Keratinocyte (primary cell): ENCODE data around the gene PPP5C. TPM values are rescaled to one million over a fixed set of nuclear protein-coding genes. Genes with fewer than 3 reads are reported as not detected.

Source experiments
- DNase-seq: peaks from one replicate; pipeline ENCODE4 v3.0.0-alpha.2; 2011; ENCODE audit warnings: low read depth, missing footprints, low spot score
- FAIRE-seq: peaks from 2 replicates; lab custom pipeline; 2011; peaks lifted over from hg19 to GRCh38; lab: Jason Lieb, UNC
- H2AFZ ChIP-seq: 2 replicates; pipeline ENCODE4 v1.6.0; 2012; ENCODE audit warnings: low read length, control low read depth, inconsistent platforms; ENCODE audit not compliant: control insufficient read depth
- H3K27ac ChIP-seq: 2 replicates; pipeline ENCODE4 v1.5.1; 2011; ENCODE audit warnings: low read length; ENCODE audit not compliant: control insufficient read depth, insufficient read depth
- H3K27me3 ChIP-seq: 3 replicates; pipeline ENCODE4 v1.6.0; 2011; ENCODE audit warnings: low read length; ENCODE audit not compliant: control insufficient read depth, insufficient read depth; ENCODE audit errors: extremely low read depth
- H3K36me3 ChIP-seq, 2 experiments: 2 replicates in 1 of 2; 3 replicates in 1 of 2; pipeline ENCODE4 v1.5.1; 2011; ENCODE audit warnings: low read length in 2 of 2, mild to moderate bottlenecking in 1 of 2; ENCODE audit not compliant: control insufficient read depth in 2 of 2, insufficient read depth in 2 of 2; ENCODE audit errors: extremely low read depth in 1 of 2
- H3K4me1 ChIP-seq: 3 replicates; pipeline ENCODE4 v1.5.1; 2011; ENCODE audit warnings: low read length; ENCODE audit not compliant: control insufficient read depth, insufficient read depth; ENCODE audit errors: extremely low read depth
- H3K4me2 ChIP-seq: 3 replicates; pipeline ENCODE4 v1.6.0; 2011; ENCODE audit warnings: low read depth, low read length; ENCODE audit not compliant: control insufficient read depth, insufficient read depth; ENCODE audit errors: extremely low read depth
- H3K4me3 ChIP-seq, 3 experiments: fragments of 200-600 bp in 1 of 3; sonication (generic) in 1 of 3; 2 replicates in 2 of 3; 3 replicates in 1 of 3; pipeline ENCODE4 v1.5.1; 2011 to 2016; ENCODE audit warnings: low read length in 3 of 3, mild to moderate bottlenecking in 3 of 3, control low read depth in 2 of 3, inconsistent platforms in 1 of 3, low read depth in 1 of 3, mixed read lengths in 1 of 3, mixed run types in 1 of 3, moderate library complexity in 1 of 3; ENCODE audit not compliant: control insufficient read depth in 2 of 3, insufficient read depth in 2 of 3; ENCODE audit errors: extremely low read depth in 1 of 3
- H3K79me2 ChIP-seq: 2 replicates; pipeline ENCODE4 v1.6.0; 2012; ENCODE audit warnings: low read length; ENCODE audit not compliant: control insufficient read depth, insufficient read depth
- H3K9ac ChIP-seq: 3 replicates; pipeline ENCODE4 v1.6.0; 2011; ENCODE audit warnings: low read length; ENCODE audit not compliant: control insufficient read depth, insufficient read depth; ENCODE audit errors: extremely low read depth
- H3K9me1 ChIP-seq: 3 replicates; pipeline ENCODE4 v1.6.0; 2011; ENCODE audit warnings: low read length; ENCODE audit not compliant: control insufficient read depth, insufficient read depth; ENCODE audit errors: extremely low read depth
- H3K9me3 ChIP-seq: 2 replicates; pipeline ENCODE4 v1.5.1; 2012; ENCODE audit warnings: low read depth, low read length; ENCODE audit not compliant: control insufficient read depth
- H4K20me1 ChIP-seq: 3 replicates; pipeline ENCODE4 v1.6.0; 2011; ENCODE audit warnings: low read length; ENCODE audit not compliant: control insufficient read depth, insufficient read depth; ENCODE audit errors: extremely low read depth
- CTCF ChIP-seq, 3 experiments: IDR thresholded peaks in 1 of 3; conservative IDR thresholded peaks in 1 of 3; optimal IDR thresholded peaks in 1 of 3; 2 replicates in 2 of 3; 3 replicates in 1 of 3; pipeline versions ENCODE3 to v1.5.1; 2011; ENCODE audit warnings: low read length in 3 of 3, mild to moderate bottlenecking in 3 of 3, moderate library complexity in 2 of 3, control low read depth in 1 of 3, inconsistent platforms in 1 of 3; ENCODE audit not compliant: insufficient read depth in 2 of 3; ENCODE audit errors: extremely low read depth in 1 of 3
- EZH2 ChIP-seq: IDR thresholded peaks from one replicate; pipeline ENCODE4 v1.6.1; 2012; ENCODE audit warnings: inconsistent platforms, mild to moderate bottlenecking, low read length, moderate library complexity
- dilution Hi-C: fragments of 300-500 bp; cut with MboI; formaldehyde crosslinking; loops from one replicate; pipeline ENCODE4 v1.7.0; 2020; ENCODE audit warnings: low sequenced_read_pairs; ENCODE audit not compliant: extremely low pct_ligation_motif_present
- polyA plus RNA-seq, 5 experiments: library from polyadenylated mRNA; depleted of rRNA in 3 of 5; stranded (reverse) in 3 of 5; stranded (forward) in 1 of 5; unstranded in 1 of 5; fragments of >200 nt; gene quantifications; 1 replicate in 1 of 5; 2 replicates in 3 of 5; 3 replicates in 1 of 5; pipeline versions ENCODE4 v1.2.1 to v1.2.3, GENCODE V29; 2011 to 2012; ENCODE audit warnings: missing spikeins in 2 of 5, low read depth in 1 of 5, low replicate concordance in 1 of 5

The PPP5C gene
- polyA plus RNA-seq, 1 donor (not counting 4 experiments of a cell fraction or from before 2014, with no cell fraction given) = 97.5 TPM

- Histone ChIP-seq H3K27ac (no peak overlapping the region), H2AFZ (no peak overlapping the region), H4K20me1 (no peaks in the 10 kb centered on the region), H3K9me1 (no peaks in the 10 kb centered on the region), H3K4me1 (no peaks in the 10 kb centered on the region), H3K4me3 (no peak overlapping the region), H3K9ac (no peak overlapping the region), H3K4me2 (no peak overlapping the region), H3K27me3 (no peaks in the 10 kb centered on the region), H3K36me3 (peaks cover 25 to 26% of the 10 kb centered on the region in 2 experiments), H3K79me2 (peaks cover 2% of the 10 kb centered on the region), H3K9me3 (no peaks in the 10 kb centered on the region)
- no peak for TF ChIP-seq CTCF (optimal IDR thresholded peaks at IDR 0.05 in 1 of 3, IDR thresholded peaks at IDR 0.05 in 1 of 3, conservative IDR thresholded peaks at IDR 0.05 in 1 of 3; ENCODE audit: extremely low read depth in 1 of 3, insufficient read depth in 2 of 3, low read length in 3 of 3)
- no peak for TF ChIP-seq EZH2
- DNase-seq (no peak), FAIRE-seq (no peak)
- dilution Hi-C loops = no loop called here
Observed at GRCh38 chr19:46383846-46384245, 37.0 kb downstream of the PPP5C start.

- dilution Hi-C loops = no loop called here
- no peak for FAIRE-seq
- no peaks in the 10 kb centered on the region for H3K4me1 ChIP-seq
- H3K79me2 ChIP-seq = peaks cover 2% of the 10 kb centered on the region
- TF ChIP-seq EZH2 = no peak
- no peak for TF ChIP-seq CTCF (optimal IDR thresholded peaks at IDR 0.05 in 1 of 3, IDR thresholded peaks at IDR 0.05 in 1 of 3, conservative IDR thresholded peaks at IDR 0.05 in 1 of 3; ENCODE audit: extremely low read depth in 1 of 3, insufficient read depth in 2 of 3, low read length in 3 of 3)
- no peaks in the 10 kb centered on the region for H3K27me3 ChIP-seq
- no peaks in the 10 kb centered on the region for H3K9me1 ChIP-seq
- H4K20me1 ChIP-seq = no peaks in the 10 kb centered on the region
- H3K27ac ChIP-seq = no peak overlapping the region
- H2AFZ ChIP-seq = no peak overlapping the region
- no peak overlapping the region for H3K4me3 ChIP-seq
- H3K4me2 ChIP-seq = no peak overlapping the region
- DNase-seq = no peak
- peaks cover 27% of the 10 kb centered on the region in 2 experiments for H3K36me3 ChIP-seq
- H3K9me3 ChIP-seq = peaks cover 1% of the 10 kb centered on the region
- no peak overlapping the region for H3K9ac ChIP-seq
Observed at GRCh38 chr19:46384396-46384795, 37.5 kb downstream of the PPP5C start.
